Measurements from ENCODE around the gene ANKRD9.

The ANKRD9 gene

GRCh38 chr14:102506626-102506925 lies 3.0 kb downstream of the ANKRD9 start:
- no peak for TF ChIP-seq CTCF (IDR thresholded peaks at IDR 0.05; ENCODE audit: control extremely low read depth, extremely low read depth, low read depth, missing control alignments)
- ChIA-PET POLR2A (no interaction called here), CTCF (interaction anchor here (1.1 kb wide), 1 partner anchor 10 kb away, joined by 3 read pairs; no protein-coding TSS in a partner anchor)
- no peak for DNase-seq (ENCODE audit: extremely low spot score)

GRCh38 chr14:102505775-102506625 lies 3.6 kb downstream of the ANKRD9 start:
- POLR2A ChIA-PET, result no interaction called here
- no peak for DNase-seq (ENCODE audit: extremely low spot score)
- TF ChIP-seq CTCF (IDR thresholded peaks at IDR 0.05; ENCODE audit: control extremely low read depth, extremely low read depth, low read depth, missing control alignments), result no peak
- CTCF ChIA-PET, result interaction anchor here (1.1 kb wide), 1 partner anchor 10 kb away, joined by 3 read pairs; no protein-coding TSS in a partner anchor

- ChIA-PET CTCF (interaction anchor here (1.1 to 1.3 kb wide), 2 partner anchors 19 to 89 kb away, joined by 3 to 4 read pairs; no protein-coding TSS in a partner anchor), POLR2A (no interaction called here)
- no peak for TF ChIP-seq CTCF (IDR thresholded peaks at IDR 0.05; ENCODE audit: control extremely low read depth, extremely low read depth, low read depth, missing control alignments)
Observed at GRCh38 chr14:102505000-102505619, 4.5 kb downstream of the ANKRD9 start.

GRCh38 chr14:102504328-102504999 lies 5.1 kb downstream of the ANKRD9 start:
- ChIA-PET CTCF (interaction anchor here (0.9 to 1.3 kb wide), 3 partner anchors 20 to 90 kb away, joined by 3 to 4 read pairs (median 3); no protein-coding TSS in a partner anchor), POLR2A (no interaction called here)
- no peak for DNase-seq (ENCODE audit: extremely low spot score)
- no peak for TF ChIP-seq CTCF (IDR thresholded peaks at IDR 0.05; ENCODE audit: control extremely low read depth, extremely low read depth, low read depth, missing control alignments)

More at GRCh38 chr14:102505000-102505619, 4.5 kb downstream of the ANKRD9 start:
- no peak for DNase-seq (ENCODE audit: extremely low spot score)

GRCh38 chr14:102503641-102504327 lies 5.8 kb downstream of the ANKRD9 start:
- no peak for DNase-seq (ENCODE audit: extremely low spot score)
- CTCF ChIA-PET, result interaction anchor here (0.9 to 1.8 kb wide), 4 partner anchors 11 to 65 kb away, joined by 3 to 4 read pairs (median 4); no protein-coding TSS in a partner anchor
- POLR2A ChIA-PET, result no interaction called here
- no peak for TF ChIP-seq CTCF (IDR thresholded peaks at IDR 0.05; ENCODE audit: control extremely low read depth, extremely low read depth, low read depth, missing control alignments)

- ChIA-PET POLR2A (no interaction called here), CTCF (interaction anchor here (1.8 kb wide), 1 partner anchor 10 kb away, joined by 4 read pairs; no protein-coding TSS in a partner anchor)
- no peak for TF ChIP-seq CTCF (IDR thresholded peaks at IDR 0.05; ENCODE audit: control extremely low read depth, extremely low read depth, low read depth, missing control alignments)
- no peak for DNase-seq (ENCODE audit: extremely low spot score)
Observed at GRCh38 chr14:102502571-102502970, 7.0 kb downstream of the ANKRD9 start.

All from GM10248 (cell line).